ENCODE data around the gene MEX3B. TPM values are rescaled to one million over a fixed set of nuclear protein-coding genes. Genes with fewer than 3 reads are reported as not detected.
"Not testable (repeated sequence)": the region's sequence is repeated elsewhere in the genome, so short reads cannot be mapped to it uniquely, and the experiment has no call there.

The MEX3B gene
- total RNA-seq, 2 experiments from 2014 or later, result 0.91 to 0.93 TPM

DNA sequence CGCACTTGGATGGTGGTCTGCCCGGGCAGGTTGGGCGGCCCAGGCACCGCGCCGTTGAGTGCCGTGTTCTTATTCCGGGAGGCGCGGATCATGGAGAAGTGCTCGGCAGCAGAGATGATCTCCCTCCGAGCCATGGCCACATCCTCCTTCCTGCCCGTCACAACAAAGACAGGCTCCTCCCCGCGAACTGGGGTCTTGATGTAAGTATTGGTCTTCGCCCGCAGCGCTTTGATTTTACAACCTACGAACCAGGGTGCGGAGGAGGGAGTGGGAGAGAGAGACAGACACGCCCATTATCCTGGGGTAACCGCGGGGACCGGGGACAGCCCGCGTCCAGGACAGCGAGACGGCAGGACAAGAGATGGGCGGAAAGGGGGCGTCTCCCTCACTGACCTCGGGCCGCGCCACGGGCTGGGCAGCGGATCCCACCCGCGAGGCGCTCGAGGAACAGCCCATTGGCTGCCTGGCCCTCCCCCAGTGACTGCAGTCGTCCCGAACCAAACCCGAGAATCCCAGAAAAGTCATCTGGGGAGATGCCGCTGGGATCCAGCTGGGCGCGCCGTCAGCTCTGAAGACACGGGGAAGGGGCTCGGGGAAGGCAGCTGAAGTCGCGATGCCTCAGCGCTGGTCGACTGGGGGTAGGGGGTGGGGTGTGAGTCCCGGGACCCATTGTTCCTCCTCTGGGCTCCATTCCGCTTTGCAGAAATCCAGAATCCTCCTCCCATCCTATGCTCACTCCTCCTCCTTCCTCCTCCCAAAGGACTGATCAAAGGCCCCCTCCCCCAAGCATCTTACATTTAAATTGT is 1.2 kb downstream of the MEX3B start:
- DNase-seq, result peak; percentile 35
- H3K9me3 Mint-ChIP-seq, result no peaks in the 10 kb centered on the region
- H3K4me3 Mint-ChIP-seq, result peak overlapping the region; percentile 76
- ChIA-PET POLR2A (no interaction called here), CTCF (no interaction called here)
- H3K27ac Mint-ChIP-seq, result no peak overlapping the region
- peaks cover 36% of the 10 kb centered on the region for H3K27me3 Mint-ChIP-seq
- H3K36me3 Mint-ChIP-seq (ENCODE audit: low read depth), result no peaks in the 10 kb centered on the region
- peaks cover 19% of the 10 kb centered on the region for H3K4me1 Mint-ChIP-seq

DNA sequence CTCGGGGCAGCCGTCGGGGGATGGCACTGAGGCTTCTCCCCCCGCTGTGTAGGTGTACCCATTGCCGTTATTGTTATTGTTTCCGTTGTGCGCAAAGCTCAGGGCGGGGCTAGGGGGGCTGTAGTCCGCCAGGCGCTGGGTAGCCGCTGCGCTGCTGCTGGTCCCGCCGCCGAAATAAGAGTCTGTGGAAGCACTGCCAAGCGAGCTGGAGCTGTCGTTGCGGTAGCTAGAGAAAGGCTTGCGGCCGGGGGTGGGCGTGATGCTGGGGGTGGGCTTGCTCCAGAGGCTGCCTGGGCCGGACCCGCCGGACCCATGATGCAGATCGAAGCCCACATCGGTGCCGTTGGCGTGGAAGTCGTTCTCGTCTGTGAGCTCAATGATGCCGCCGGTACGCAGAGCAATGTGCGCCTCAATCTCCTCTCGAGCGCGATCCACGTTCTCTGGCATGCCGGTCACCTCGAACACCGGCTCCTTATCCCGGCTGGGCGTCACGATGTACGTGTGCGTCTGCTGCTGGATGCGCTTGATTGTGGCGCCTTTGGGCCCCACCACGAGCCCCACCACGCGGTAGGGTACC is 1.9 kb downstream of the MEX3B start:
- CTCF ChIA-PET, result no interaction called here
- H3K36me3 Mint-ChIP-seq (ENCODE audit: low read depth), result no peaks in the 10 kb centered on the region
- no peak overlapping the region for H3K27ac Mint-ChIP-seq

DNA sequence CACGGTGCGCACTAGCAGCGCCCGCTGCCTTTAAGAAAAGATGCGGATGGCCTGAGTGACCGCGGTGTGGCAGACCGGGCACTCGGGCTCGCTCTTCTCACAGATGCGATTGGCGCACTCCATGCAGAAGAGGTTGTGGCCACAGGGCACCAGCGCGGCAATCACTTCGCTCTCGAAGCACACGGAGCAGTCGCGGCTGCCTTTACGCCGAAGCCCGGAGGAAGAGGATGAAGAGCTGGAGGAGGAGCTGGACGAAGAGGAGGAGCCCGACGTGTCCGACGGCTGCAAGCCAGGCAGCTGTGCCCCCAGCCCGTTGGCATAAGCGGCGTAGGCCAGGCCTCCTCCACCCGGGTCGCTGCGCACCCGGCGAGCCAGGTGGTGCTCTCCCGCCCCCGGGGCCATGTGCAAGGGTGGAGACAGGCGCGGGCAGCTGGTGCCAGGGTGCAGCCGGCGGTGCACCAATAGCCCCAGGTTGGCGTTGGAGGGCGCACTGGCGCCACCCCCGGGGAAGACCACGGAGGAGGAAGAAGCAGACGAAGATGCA is 2.6 kb downstream of the MEX3B start:
- Mint-ChIP-seq H3K4me3 (no peak overlapping the region), H3K9me3 (no peaks in the 10 kb centered on the region), H3K27me3 (peaks cover 24% of the 10 kb centered on the region), H3K36me3 (ENCODE audit: low read depth) (no peaks in the 10 kb centered on the region), H3K27ac (no peak overlapping the region), H3K4me1 (peaks cover 19% of the 10 kb centered on the region)
- CTCF ChIA-PET, result interaction anchor here (0.7 kb wide), 1 partner anchor 1263 kb away, joined by 4 read pairs; no protein-coding TSS in a partner anchor
- DNase-seq, result no peak
- POLR2A ChIA-PET, result no interaction called here

More for the DNA sequence above, 1.9 kb downstream of the MEX3B start:
- Mint-ChIP-seq H3K4me1 (peaks cover 19% of the 10 kb centered on the region), H3K27me3 (peaks cover 30% of the 10 kb centered on the region), H3K9me3 (no peaks in the 10 kb centered on the region), H3K4me3 (peak overlapping the region; percentile 76)
- POLR2A ChIA-PET, result no interaction called here
- DNase-seq, result no peak

DNA sequence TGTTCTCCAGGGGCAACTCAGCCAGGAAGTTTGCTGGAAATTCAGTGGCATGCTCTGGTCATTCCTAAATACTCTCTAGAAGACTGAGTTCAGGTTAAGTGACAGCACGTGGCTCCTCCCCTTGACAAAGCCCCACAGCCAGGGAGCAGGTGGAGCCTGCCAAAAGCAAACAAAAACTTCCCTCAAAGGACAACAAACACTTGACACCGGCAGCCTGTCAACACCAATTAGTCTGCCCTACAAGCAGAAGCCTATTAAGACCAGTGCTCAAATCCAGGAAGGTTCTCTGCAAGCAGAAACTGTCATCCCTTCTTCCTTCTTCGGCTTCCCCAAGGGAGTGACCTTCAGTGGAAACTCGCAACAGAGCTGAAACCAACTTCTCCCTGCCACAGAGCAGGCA is 5.0 kb downstream of the MEX3B start:
- POLR2A ChIA-PET, result interaction anchor here (1.0 kb wide), 1 partner anchor 90 kb away, joined by 3 read pairs; no protein-coding TSS in a partner anchor
- Mint-ChIP-seq H3K27ac (no peak overlapping the region), H3K27me3 (peaks cover 17% of the 10 kb centered on the region), H3K4me3 (no peak overlapping the region), H3K9me3 (no peaks in the 10 kb centered on the region), H3K36me3 (ENCODE audit: low read depth) (no peaks in the 10 kb centered on the region), H3K4me1 (peaks cover 14% of the 10 kb centered on the region)
- no peak for DNase-seq
- CTCF ChIA-PET, result no interaction called here

DNA sequence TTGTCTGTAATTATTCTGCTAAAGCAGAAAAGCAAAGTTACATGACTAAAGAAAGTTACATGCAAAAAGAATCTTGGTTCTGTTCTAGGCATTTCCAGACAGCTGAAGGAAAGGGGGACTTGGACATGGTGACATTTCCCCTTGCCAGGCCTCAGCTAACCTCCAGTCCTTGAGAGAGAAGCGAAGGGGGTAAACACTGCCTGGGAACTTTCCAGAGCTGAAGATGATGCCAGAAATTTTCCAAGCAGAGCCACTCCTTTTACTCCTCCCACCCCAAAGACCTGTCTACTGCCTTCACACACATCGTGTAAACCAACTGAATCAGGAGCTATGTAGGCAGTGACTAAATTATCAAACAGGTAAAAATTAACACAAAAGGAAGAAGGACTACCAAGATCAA is 5.4 kb downstream of the MEX3B start:
- Mint-ChIP-seq H3K4me1 (peaks cover 14% of the 10 kb centered on the region), H3K36me3 (ENCODE audit: low read depth) (no peaks in the 10 kb centered on the region), H3K27me3 (peaks cover 17% of the 10 kb centered on the region), H3K9me3 (no peaks in the 10 kb centered on the region), H3K4me3 (no peak overlapping the region), H3K27ac (no peak overlapping the region)
- no peak for DNase-seq
- POLR2A ChIA-PET, result interaction anchor here (1.0 kb wide), 1 partner anchor 90 kb away, joined by 3 read pairs; no protein-coding TSS in a partner anchor
- CTCF ChIA-PET, result no interaction called here

DNA sequence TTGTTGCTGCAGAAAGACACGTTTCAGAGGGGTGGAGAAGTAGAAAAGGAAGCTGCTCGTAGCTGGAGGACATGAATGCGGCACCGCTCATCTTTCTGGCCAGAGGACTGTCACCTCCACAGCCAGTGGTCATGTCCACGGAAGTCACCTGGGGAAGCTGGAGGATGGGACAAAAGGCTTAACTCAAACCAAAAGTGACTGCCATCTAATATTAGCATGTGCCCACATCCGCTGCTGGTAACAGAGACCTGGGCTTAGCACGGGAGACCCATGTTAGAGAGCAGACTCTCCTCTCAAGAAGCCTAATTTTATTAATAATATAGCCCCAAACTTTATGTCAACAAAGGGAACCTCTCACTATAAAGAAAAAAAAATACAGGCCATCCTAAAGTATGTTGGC is 5.9 kb downstream of the MEX3B start:
- Mint-ChIP-seq H3K4me1 (peaks cover 8% of the 10 kb centered on the region), H3K36me3 (ENCODE audit: low read depth) (no peaks in the 10 kb centered on the region), H3K27me3 (peaks cover 15% of the 10 kb centered on the region), H3K4me3 (no peak overlapping the region), H3K9me3 (no peaks in the 10 kb centered on the region), H3K27ac (no peak overlapping the region)
- ChIA-PET CTCF (no interaction called here), POLR2A (interaction anchor here (1.0 kb wide), 1 partner anchor 91 kb away, joined by 3 read pairs; no protein-coding TSS in a partner anchor)
- DNase-seq, result no peak

DNA sequence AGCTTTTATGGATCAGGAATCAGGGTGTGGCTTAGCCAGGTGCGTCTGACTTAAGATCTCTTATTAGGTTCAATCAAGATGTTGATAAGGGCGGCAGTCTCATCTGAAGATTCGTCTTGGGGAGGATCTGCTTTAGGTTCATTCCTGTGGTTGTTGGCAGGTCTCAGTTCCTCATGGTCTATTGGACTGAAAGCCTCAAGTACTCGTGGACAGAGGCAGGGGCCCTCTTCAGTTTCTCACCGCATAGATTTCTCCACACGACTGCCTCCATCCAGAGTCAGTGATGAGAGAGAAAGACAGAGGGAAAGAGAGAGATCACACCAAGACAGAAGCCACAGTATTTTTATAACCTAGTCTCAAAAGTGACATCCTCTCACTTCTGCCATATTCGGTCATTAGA is 9.4 kb downstream of the MEX3B start:
- no peak overlapping the region for H3K27ac Mint-ChIP-seq
- no peak overlapping the region for H3K4me3 Mint-ChIP-seq
- POLR2A ChIA-PET, result no interaction called here
- no peak for DNase-seq
- CTCF ChIA-PET, result no interaction called here
- H3K36me3 Mint-ChIP-seq (ENCODE audit: low read depth), result no peaks in the 10 kb centered on the region
- H3K27me3 Mint-ChIP-seq, result peaks cover 10% of the 10 kb centered on the region
- no peaks in the 10 kb centered on the region for H3K9me3 Mint-ChIP-seq
- H3K4me1 Mint-ChIP-seq, result no peaks in the 10 kb centered on the region

DNA sequence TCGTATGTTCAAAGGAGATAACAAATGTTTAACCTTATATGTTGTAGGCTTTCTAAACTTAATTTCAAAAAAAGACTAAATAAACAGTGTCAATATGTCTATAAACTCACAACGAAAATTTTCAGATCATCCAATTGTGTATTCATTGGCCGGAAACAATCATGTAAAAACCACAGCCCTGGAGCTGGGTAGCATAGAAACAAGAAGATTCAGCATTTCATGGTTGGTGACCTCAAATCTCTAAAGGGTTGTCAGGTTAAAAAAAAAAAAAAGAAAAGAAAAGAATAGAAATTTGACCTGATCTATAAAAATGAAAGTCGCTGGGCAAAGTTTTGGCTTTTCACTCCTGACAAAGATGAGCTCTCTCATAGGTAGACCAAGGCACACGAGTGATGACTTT is 13.9 kb downstream of the MEX3B start:
- H3K4me1 Mint-ChIP-seq, result no peaks in the 10 kb centered on the region
- ChIA-PET CTCF (no interaction called here), POLR2A (no interaction called here)
- no peak overlapping the region for H3K27ac Mint-ChIP-seq
- no peak overlapping the region for H3K4me3 Mint-ChIP-seq
- peaks cover 4% of the 10 kb centered on the region for H3K27me3 Mint-ChIP-seq
- no peaks in the 10 kb centered on the region for H3K36me3 Mint-ChIP-seq (ENCODE audit: low read depth)
- no peaks in the 10 kb centered on the region for H3K9me3 Mint-ChIP-seq
- DNase-seq, result no peak

DNA sequence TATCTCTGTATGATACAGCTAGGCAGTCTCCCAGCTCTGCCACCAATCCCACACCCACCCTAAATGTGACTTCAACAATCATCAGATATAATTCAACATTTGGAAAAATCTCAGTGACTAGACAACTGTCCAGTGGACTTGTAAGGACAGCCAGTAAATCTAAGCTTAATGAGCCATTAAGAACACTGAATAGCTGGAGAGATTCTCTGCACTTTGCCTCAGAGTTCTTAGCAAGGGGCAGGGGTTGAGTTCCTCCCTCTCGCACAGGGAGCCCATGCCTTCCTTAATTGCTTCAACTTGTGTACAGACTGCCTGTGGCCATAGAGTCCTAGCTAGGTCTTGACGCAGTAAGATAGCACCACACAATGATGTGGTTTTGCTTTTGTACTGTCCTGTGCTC is 15.6 kb downstream of the MEX3B start:
- Mint-ChIP-seq H3K4me3 (no peak overlapping the region), H3K9me3 (no peaks in the 10 kb centered on the region), H3K36me3 (ENCODE audit: low read depth) (no peaks in the 10 kb centered on the region), H3K4me1 (no peaks in the 10 kb centered on the region), H3K27ac (no peak overlapping the region), H3K27me3 (peaks cover 3% of the 10 kb centered on the region)
- CTCF ChIA-PET, result no interaction called here
- POLR2A ChIA-PET, result no interaction called here
- no peak for DNase-seq

DNA sequence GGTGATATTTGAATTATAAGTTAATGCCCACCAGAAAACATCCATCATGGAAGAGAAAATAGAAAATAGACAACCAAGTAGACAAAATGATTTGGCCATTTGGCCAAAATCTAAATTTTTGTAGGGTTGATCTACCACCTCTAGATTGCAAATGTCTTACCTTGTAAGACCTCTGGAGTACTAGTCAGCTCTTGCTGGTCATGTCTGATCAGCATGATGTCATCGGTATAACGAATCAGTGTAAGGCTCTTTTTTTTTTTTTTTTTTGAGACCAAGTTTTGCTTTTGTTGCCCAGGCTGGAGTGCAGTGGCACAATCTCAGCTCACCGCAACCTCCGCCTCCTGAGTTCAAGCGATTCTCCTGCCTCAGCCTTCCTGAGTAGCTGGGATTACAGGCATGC is 17.7 kb downstream of the MEX3B start:
- H3K4me1 Mint-ChIP-seq; H3K4me3 Mint-ChIP-seq; DNase-seq; H3K36me3 Mint-ChIP-seq (ENCODE audit: low read depth); H3K27ac Mint-ChIP-seq; CTCF ChIA-PET; POLR2A ChIA-PET; H3K9me3 Mint-ChIP-seq; H3K27me3 Mint-ChIP-seq: not testable (repeated sequence)

DNA sequence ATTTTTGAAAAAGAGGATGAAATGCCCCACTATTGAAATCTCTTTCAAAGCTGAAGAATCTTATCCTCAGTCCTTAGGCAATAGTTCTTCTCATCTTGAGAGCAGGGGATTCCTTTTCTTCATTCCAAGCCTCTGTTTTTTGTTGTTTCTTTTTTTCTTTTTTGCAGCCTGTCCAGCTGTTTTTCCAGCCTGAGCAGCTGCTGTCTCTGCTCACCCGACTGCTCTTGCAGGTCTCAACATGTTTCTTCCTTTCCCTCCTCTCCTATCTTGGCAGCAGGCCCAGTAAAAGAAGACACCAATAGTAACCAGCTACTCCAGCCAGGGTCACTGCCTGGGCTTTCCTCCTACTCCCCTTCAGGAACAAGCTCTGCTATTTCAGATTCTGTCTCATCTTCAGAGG is 23.8 kb downstream of the MEX3B start:
- peaks cover 5% of the 10 kb centered on the region for H3K27me3 Mint-ChIP-seq
- no peak overlapping the region for H3K27ac Mint-ChIP-seq
- no peaks in the 10 kb centered on the region for H3K36me3 Mint-ChIP-seq (ENCODE audit: low read depth)
- H3K4me3 Mint-ChIP-seq, result no peak overlapping the region
- ChIA-PET POLR2A (no interaction called here), CTCF (no interaction called here)
- no peaks in the 10 kb centered on the region for H3K9me3 Mint-ChIP-seq
- H3K4me1 Mint-ChIP-seq, result no peaks in the 10 kb centered on the region
- DNase-seq, result no peak

DNA sequence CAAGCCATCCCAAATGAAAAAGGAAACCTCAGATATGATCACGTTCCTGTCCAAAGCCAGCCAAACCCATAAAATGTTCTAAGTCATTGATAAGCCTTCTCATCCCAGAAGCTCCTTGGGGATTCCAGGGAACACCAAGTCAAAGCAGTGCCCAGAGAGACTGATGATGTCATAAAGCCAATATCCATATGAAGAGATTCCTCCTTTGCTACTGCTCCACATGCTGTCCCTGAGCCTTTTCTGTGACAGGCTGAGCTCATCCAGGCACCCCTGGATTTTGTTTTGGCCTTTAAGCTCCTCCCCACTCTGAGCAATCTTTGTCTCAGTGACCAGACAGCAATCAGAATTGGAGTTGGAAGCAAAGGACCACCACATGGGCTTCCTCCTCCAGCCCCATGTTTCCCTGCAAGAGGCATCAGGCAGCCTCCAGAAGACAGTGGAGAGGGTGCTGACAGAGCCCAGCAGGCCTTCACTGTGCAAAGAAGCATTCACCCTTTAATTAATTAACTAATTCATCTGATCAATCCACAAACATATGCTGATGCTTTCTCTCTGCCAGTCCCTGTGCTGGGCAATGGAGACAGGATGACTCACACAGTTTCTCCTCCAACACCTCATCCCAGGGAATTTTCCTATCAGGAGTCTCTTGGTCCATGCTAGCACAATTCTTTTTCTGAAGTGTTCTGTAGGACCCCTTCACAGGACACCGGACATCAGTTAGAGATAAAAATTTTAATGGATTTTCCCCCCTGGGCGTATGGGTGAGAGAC is 25.0 kb downstream of the MEX3B start:
- H3K27ac Mint-ChIP-seq, result no peak overlapping the region
- H3K9me3 Mint-ChIP-seq, result no peaks in the 10 kb centered on the region
- POLR2A ChIA-PET, result no interaction called here
- H3K4me1 Mint-ChIP-seq, result no peaks in the 10 kb centered on the region
- CTCF ChIA-PET, result no interaction called here
- no peaks in the 10 kb centered on the region for H3K36me3 Mint-ChIP-seq (ENCODE audit: low read depth)
- DNase-seq, result no peak
- no peak overlapping the region for H3K4me3 Mint-ChIP-seq
- peaks cover 5% of the 10 kb centered on the region for H3K27me3 Mint-ChIP-seq

DNA sequence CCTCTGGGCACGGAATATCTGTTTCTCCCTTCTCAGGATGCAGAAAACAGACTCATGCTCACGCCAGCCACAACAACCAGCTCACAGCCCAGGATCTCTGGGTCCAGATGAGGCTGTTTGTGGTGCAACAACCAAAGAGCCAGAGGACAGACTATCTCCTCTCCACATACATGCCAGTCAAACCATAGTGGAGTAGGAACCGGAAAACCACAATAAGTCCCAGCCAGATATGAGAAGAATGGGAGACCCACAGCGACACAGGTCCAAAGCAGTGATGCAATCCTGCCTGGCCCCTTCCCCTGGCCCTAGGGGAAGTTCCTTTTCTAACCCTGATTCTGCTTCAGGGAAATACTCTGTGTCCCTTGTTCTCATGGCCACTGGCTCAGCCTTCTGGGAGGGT is 27.6 kb downstream of the MEX3B start:
- Mint-ChIP-seq H3K4me1 (no peaks in the 10 kb centered on the region), H3K4me3 (no peak overlapping the region), H3K36me3 (ENCODE audit: low read depth) (no peaks in the 10 kb centered on the region), H3K27ac (no peak overlapping the region), H3K27me3 (peaks cover 5% of the 10 kb centered on the region), H3K9me3 (no peaks in the 10 kb centered on the region)
- ChIA-PET CTCF (no interaction called here), POLR2A (no interaction called here)
- DNase-seq, result no peak
